ENCODE measurements around the gene OSER1. TPM values are rescaled to one million over a fixed set of nuclear protein-coding genes. Genes with fewer than 3 reads are reported as not detected.

OSER1 gene
- total RNA-seq, 1 donor from 2014 or later = 32.8 TPM

GRCh38 chr20:44187054-44187771, 23.4 kb downstream of the OSER1 start, which contains the start of gene JPH2:
Gene JPH2 (minus strand): TSS chr20:44187188. CDS start chr20:44186705, 483 bp downstream.
- intact Hi-C loops (cut with DNase I) = no loop called here
- ATAC-seq (ENCODE audit: poor library complexity) = peak; percentile 84
- peak; percentile 76 for DNase-seq

DNA sequence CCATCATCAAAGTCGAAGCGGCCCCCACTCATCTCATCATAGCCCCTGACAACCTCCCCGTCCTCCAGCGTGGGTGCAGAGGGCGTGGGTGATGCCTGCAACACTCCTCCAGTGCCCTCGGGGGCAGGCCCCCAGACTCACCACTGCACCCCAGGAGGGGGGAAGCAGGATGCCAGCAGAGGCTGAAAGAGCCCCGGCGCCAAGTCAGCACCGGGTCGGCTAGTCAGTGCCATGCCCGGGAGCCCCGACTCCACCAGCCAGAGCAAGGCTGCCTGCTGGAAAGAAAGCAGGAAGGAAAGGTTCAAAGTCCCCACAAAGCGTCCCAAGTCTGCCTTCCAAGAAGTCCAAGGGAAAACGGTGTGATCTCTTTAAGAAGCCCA, 23.9 kb downstream of the OSER1 start:
- intact Hi-C loops (cut with DNase I) = no loop called here
- ATAC-seq (ENCODE audit: poor library complexity) = no peak
- DNase-seq = no peak

DNA sequence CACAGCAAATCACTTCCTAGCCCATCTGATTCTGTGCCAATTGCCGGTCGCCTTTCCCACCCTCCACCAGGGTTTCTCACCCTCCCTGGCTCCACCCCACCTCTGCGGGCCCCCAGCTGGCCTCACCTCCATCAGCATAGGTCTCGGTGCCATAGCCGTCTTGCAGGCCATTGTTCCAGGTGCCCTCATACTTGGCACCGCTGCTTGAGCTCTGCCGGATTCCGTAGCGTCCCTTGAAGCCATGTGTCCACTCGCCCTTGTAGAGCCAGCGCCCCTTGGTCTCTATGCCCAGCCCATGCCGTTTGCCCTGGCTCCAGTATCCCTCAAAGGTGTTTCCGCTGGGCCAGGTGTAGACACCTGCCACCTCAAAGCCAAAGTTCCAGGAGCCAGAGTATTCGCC, 24.4 kb downstream of the OSER1 start:
- DNase-seq = no peak
- intact Hi-C loops (cut with DNase I) = no loop called here
- peak; percentile 2 for ATAC-seq (ENCODE audit: poor library complexity)

DNA sequence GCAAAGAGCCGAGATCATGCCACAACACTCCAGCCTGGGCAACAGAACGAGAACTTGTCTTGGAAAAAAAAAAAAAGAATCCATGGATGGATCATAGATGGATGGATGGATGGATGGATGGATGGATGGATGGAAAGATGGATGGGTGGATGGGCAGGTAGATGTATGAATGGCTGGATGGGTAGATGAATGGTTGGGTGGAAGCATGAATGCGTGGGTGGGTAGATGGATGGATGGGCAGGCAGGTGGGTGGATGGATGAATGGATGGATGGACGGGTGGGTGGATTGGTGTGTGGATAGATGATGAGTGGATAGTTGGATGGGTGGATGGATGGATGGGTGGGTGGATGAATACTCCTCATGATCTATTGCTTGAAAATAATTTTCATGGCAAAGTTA, 25.0 kb downstream of the OSER1 start:
- no peak for ATAC-seq (ENCODE audit: poor library complexity)
- intact Hi-C loops (cut with DNase I) = no loop called here

DNA sequence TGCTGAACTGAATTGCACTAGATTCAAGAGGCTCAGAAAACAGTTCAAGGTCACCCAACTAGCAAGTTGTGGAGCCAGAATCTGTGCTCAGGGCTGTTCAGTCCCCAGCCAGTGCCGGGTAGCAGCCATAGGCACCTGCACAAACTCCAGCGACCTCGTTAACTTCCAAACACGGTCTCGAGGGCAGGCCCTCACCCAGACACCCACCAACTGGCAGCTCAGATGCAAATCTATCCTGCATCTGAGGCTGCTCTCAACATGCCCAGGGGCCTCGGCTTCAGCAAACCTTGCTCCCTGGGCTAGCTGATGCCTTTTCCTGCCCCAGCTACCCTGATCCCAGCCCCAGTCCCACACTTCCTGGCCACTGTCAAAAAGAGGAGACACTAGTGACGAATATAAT, 27.3 kb downstream of the OSER1 start:
- no peak for DNase-seq
- ATAC-seq (ENCODE audit: poor library complexity) = no peak
- intact Hi-C loops (cut with DNase I) = no loop called here

More for the DNA sequence above, 25.0 kb downstream of the OSER1 start:
- no peak for DNase-seq

DNA sequence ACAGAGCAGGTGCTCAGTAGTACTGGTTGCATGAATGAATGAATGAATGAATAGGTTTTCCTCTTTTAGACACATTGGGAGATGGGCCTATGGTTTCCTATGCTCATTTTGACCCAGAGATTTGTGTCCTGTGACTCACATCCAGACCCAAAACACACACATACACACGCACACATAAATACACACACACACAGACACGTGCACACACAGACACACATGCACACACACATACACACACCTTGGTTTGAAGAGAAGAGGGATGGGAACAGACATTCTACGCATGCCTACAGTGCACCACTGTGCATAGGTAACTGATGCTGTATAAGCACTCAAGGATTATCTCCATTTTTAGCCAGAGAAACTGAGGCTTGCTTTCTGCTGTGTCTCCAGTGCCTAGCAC, 27.7 kb downstream of the OSER1 start:
- ATAC-seq (ENCODE audit: poor library complexity) = no peak
- DNase-seq = no peak
- intact Hi-C loops (cut with DNase I) = no loop called here

GRCh38 chr20:44182135-44182765, 28.3 kb downstream of the OSER1 start:
- ATAC-seq (ENCODE audit: poor library complexity) (no peak), DNase-seq (no peak)
- intact Hi-C loops (cut with DNase I) = no loop called here

- intact Hi-C loops (cut with DNase I) = no loop called here
- ATAC-seq (ENCODE audit: poor library complexity) (peak; percentile 58), DNase-seq (no peak)
These were observed 29.0 kb downstream of the OSER1 start for GRCh38 chr20:44181611-44182010.

DNA sequence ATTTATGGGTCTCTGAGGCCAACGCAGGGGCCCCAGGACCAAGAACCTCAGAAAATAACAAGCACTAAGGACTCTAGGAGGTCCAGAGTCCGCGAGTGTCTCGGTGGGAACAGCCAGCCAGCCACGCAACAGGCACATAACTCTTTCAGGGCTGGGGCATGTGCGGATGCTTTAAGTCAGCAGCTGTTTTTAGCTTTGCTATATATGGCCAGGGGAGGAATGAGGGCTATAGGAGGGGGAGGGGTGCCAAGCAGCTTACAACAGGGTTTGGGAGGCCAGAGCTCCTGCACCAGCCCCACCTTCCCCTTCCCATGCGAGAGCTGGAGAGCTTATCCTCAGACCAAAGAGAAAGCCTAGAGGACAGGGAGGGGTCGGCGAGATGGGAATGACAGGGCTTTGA, 29.8 kb downstream of the OSER1 start:
- peak; percentile 84 for ATAC-seq (ENCODE audit: poor library complexity)
- intact Hi-C loops (cut with DNase I) = no loop called here
- DNase-seq = peak; percentile 70

GRCh38 chr20:44176833-44177534, 33.6 kb downstream of the OSER1 start:
- intact Hi-C loops (cut with DNase I) = no loop called here
- no peak for ATAC-seq (ENCODE audit: poor library complexity)
- DNase-seq = no peak

- intact Hi-C loops (cut with DNase I) = no loop called here
- DNase-seq (no peak), ATAC-seq (ENCODE audit: poor library complexity) (peak; percentile 44)
These were observed 35.4 kb downstream of the OSER1 start for GRCh38 chr20:44174996-44175765.

GRCh38 chr20:44173846-44174245, 36.7 kb downstream of the OSER1 start:
- no peak for ATAC-seq (ENCODE audit: poor library complexity)
- intact Hi-C loops (cut with DNase I) = no loop called here
- no peak for DNase-seq

DNA sequence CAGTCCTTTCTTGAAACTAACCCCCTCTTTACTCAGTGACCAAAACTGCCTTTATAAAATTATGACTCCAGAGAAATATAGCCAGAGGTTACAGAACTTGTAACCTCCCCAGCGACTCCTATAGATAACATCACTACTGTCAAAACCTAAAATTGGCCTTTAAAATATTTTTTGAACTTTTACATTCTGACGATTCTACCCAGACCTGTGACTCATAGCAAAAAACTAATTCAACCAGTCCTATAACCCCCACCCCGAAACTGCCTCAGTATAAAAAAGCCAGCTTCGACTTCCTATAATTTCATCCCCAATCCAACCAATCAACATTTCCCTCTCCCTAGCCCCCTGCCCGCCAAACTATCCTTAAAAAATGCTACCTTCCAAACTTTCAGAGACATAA, 37.5 kb downstream of the OSER1 start:
- ATAC-seq (ENCODE audit: poor library complexity) (no peak), DNase-seq (no peak)
- intact Hi-C loops (cut with DNase I) = no loop called here

DNA sequence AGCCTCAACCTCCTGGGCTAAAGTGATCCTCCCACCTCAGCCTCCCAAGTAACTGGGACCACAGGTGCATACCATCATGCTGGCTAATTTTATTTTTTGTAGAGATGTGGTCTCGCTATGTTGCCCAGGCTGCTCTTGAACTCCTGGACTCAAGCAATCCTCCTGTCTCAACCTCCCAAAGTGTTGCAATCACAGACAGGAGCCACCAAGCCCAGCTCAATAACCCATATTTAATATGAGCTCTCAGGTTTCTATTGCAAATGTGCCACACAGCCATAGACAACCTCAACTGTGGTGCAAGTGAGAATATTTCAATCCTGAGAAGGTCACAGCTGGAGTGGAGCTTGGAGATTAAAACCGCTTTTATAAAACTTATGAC, 38.0 kb downstream of the OSER1 start:
- DNase-seq = no peak
- intact Hi-C loops (cut with DNase I) = no loop called here
- ATAC-seq (ENCODE audit: poor library complexity) = no peak

DNA sequence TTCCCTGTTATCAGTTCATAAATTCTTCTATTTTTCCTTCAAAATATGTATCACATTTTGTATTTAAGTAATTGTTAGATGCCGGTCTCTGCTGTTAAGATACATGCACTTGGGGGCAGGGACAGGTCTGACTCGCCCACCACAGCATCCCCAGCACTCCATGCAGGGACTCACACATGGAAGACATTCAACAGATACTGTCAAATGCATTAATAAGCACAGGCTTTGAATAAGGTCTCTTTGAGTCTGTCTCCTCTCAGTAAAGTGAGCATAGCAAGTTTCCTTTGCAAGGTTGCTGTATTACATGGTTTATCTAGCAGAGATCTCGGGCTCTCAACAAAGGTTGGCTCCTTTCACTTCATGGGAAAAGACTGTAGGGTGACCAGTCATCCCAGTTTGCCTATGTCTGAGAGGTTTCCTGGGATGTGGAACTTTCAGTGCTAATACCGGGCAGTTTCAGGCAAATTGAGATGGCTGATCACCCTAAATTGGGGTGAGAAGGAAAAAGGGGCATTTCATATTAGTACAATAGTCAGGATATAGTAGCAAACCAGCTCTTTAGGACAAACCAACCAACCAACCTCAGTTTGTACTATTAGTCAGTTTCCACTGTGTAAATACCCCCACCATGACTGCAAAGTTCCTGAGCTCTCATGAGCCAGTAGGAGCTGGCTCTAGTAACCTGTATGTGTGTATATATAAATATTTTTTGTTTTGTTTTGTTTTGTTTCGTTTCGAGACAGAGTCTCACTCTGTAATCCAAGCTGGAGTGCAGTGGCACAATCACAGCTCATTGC, 38.6 kb downstream of the OSER1 start:
- ATAC-seq (ENCODE audit: poor library complexity) (no peak), DNase-seq (no peak)
- intact Hi-C loops (cut with DNase I) = no loop called here

DNA sequence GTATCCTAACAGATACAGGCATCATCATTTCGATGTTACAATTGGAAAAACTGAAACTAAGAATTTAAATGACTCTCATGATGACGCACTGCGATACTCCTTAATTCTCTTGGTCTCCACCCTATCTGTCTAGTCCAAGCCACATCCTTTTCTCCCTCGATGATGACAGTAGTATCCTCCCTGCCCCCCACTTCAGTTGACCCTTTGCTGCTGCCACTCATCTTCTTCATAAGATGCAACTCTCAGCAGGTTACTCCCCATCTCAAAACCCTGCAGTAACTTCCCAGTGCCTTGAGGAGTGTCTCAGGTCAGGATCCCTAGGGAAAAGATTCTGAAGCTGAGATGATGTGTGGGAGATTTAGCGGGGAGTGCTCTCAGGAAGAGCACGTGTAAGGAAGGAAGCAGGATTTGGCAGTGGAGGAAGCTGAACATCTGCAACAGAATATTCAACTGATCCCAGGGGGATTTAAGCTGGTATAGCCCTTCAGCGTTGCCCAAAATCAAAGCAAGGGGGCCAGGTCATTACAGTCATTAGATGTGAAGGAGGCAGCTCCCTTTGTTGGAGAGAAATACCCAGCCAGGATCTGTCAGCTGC, 39.7 kb downstream of the OSER1 start:
- DNase-seq = no peak
- intact Hi-C loops (cut with DNase I) = no loop called here
- ATAC-seq (ENCODE audit: poor library complexity) = no peak

DNA sequence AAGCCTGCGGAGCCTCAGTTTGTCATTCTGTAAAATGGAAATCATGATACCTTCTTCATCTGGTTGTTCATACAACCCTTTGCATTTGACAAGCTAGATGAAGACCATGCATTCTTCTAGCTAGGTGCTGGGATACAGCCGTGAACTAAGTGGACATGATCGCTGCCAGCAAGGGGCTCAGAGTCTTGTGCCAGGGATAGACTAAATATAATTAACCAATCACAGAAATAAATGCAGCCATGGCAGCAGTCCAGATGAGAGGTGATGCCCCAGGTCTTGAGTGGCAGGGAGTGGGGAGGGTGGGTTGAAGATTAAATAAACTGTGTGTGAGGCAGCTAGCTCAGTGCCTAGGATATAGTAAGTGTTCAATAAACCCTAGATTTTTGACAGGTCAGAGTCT, 42.8 kb downstream of the OSER1 start:
- ATAC-seq (ENCODE audit: poor library complexity) = peak; percentile 34
- intact Hi-C loops (cut with DNase I) = no loop called here
- no peak for DNase-seq

DNA sequence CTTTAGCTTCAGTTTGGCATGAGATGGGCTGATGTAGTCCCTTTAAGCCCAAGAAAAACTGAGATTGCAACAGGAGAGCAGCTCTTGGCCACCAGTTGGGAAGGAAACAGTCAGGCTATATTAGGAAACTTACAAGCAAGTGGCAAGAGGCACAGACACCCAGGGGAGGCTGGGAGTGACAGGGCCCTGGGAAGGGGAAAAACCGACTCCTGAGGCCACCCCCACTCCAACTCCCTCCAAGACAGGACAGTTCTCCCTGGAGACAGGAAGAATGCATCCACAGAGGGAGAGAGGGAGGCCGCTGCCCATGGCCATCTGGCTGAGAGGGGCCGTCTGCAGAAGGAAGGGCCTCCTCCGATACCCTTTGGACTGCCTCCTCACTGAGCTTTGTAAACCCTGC, 44.1 kb downstream of the OSER1 start:
- peak; percentile 79 for ATAC-seq (ENCODE audit: poor library complexity)
- intact Hi-C loops (cut with DNase I) = no loop called here
- DNase-seq = peak; percentile 61

All from Right ventricle myocardium superior (tissue), 1 donor.